Hepatocyte (in vitro differentiated cells): Measurements from ENCODE around the gene CLIC4.

Experiments
- CTCF ChIP-seq: fragments of 200-600 bp; sonication (generic); IDR thresholded peaks from 2 replicates; pipeline ENCODE4 v1.5.1; 2016; ENCODE audit warnings: antibody characterized with exemption, mild to moderate bottlenecking; ENCODE audit not compliant: poor library complexity
- EZH2 ChIP-seq: fragments of 200-600 bp; sonication (generic); IDR thresholded peaks from 2 replicates; pipeline ENCODE4 v1.6.1; 2016; ENCODE audit warnings: antibody characterized with exemption, mild to moderate bottlenecking, borderline replicate concordance

GRCh38 chr1:24763671-24764070 lies 18.4 kb downstream of the CLIC4 start:
- no peak for TF ChIP-seq EZH2
- TF ChIP-seq CTCF: no peak
